DND-41 (cell line): ENCODE measurements around the gene ATP6V1F.

ENCODE experiments used
- ATAC-seq: fragments of 200-7000 bp; cut with Tn5 transposase; 3 replicates; pipeline ENCODE4 v1.9.1; 2021; ENCODE audit warnings: low read depth; ENCODE audit not compliant: insufficient read depth
- DNase-seq: peaks from one replicate; pipeline ENCODE4 v3.0.0-alpha.2; 2020
- H2AFZ ChIP-seq: 2 replicates; pipeline ENCODE4 v1.6.0; 2012; ENCODE audit warnings: low read depth, low read length
- H3K27ac ChIP-seq: 2 replicates; pipeline ENCODE4 v1.5.1; 2012; ENCODE audit warnings: low read length, inconsistent platforms
- H3K27me3 ChIP-seq: fragments of 200-600 bp; sonication (generic); 2 replicates; pipeline ENCODE4 v1.6.0; 2012; ENCODE audit warnings: low read length, mild to moderate bottlenecking, inconsistent platforms; ENCODE audit not compliant: insufficient read depth, poor library complexity
- H3K36me3 ChIP-seq: 2 replicates; pipeline ENCODE4 v1.5.1; 2012; ENCODE audit warnings: low read length, inconsistent platforms; ENCODE audit not compliant: insufficient read depth
- H3K4me1 ChIP-seq: 2 replicates; pipeline ENCODE4 v1.5.1; 2012; ENCODE audit warnings: mild to moderate bottlenecking, low read length; ENCODE audit not compliant: insufficient read depth
- H3K4me2 ChIP-seq: 2 replicates; pipeline ENCODE4 v1.6.0; 2012; ENCODE audit warnings: mild to moderate bottlenecking, moderate library complexity, low read length, inconsistent platforms; ENCODE audit not compliant: insufficient read depth
- H3K4me3 ChIP-seq, 2 experiments: fragments of 200-600 bp in 1 of 2; shearing (Covaris generic) in 1 of 2; 2 replicates each; pipeline ENCODE4 v1.5.1; 2012 to 2016; ENCODE audit warnings: inconsistent platforms in 2 of 2, low read length in 2 of 2, mild to moderate bottlenecking in 2 of 2, low read depth in 1 of 2, moderate library complexity in 1 of 2
- H3K79me2 ChIP-seq: 2 replicates; pipeline ENCODE4 v1.6.0; 2012; ENCODE audit warnings: low read length, inconsistent platforms; ENCODE audit not compliant: insufficient read depth
- H3K9ac ChIP-seq: 2 replicates; pipeline ENCODE4 v1.6.0; 2012; ENCODE audit warnings: low read depth, mild to moderate bottlenecking, inconsistent platforms, low read length, moderate library complexity
- H3K9me3 ChIP-seq: 2 replicates; pipeline ENCODE4 v1.5.1; 2012; ENCODE audit warnings: low read length, moderate library complexity, mild to moderate bottlenecking, inconsistent platforms; ENCODE audit not compliant: insufficient read depth, severe bottlenecking
- H4K20me1 ChIP-seq: 2 replicates; pipeline ENCODE4 v1.6.0; 2012; ENCODE audit warnings: low read length; ENCODE audit not compliant: insufficient read depth
- EZH2 ChIP-seq: IDR thresholded peaks from 3 replicates; pipeline ENCODE4 v1.6.1; 2012; ENCODE audit warnings: borderline replicate concordance, low read depth, mild to moderate bottlenecking, moderate library complexity, low read length, inconsistent platforms; ENCODE audit not compliant: severe bottlenecking
- TF ChIP-seq, protein P1 (sequence below): IDR thresholded peaks from 2 replicates; pipeline ENCODE4 v1.5.1; 2012; ENCODE audit warnings: borderline replicate concordance, low read length, moderate library complexity, mild to moderate bottlenecking; ENCODE audit not compliant: poor library complexity, severe bottlenecking; ENCODE audit errors: extremely low read depth

ATP6V1F gene

DNA sequence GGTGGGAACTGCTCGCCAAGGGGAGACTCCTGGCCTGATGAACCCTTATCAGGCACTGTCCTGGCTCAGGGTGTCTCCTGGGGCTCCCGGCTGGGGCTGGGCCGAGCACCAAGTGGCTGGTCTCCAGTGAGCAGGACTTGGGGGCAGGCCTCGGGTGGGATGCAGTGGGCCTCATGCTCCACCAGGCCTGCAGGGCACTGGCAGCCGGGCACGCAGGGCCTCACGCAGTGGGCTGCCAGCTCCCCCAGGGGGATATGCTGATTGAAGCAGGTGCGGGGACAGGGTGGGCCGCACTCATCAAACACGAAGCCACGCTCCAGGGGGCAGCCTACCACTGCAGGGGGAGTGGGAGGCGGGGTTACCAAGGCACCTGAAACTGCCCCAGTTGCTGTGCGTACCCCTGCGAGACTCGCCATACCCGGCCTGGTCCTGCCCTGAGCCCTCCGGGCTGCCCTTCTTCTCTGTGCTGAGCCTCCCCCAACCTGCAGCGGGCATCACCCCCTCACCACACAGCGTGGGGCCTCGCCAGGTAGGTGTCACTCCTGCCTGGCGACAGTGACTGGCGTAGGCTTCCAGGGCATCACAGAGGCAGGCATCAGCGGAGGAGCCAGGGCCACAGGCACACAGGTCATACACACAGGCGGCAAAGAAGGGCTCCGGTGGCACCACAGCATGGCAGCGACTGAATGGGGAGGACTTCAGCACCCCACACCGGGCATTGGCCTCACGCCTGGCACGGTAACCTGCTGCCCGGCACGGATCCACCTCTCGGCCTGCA, 14.5 kb downstream of the ATP6V1F start:
- DNase-seq (no peak), ATAC-seq (no peak)
- no peak for TF ChIP-seq EZH2
- TF ChIP-seq, protein P1, sequence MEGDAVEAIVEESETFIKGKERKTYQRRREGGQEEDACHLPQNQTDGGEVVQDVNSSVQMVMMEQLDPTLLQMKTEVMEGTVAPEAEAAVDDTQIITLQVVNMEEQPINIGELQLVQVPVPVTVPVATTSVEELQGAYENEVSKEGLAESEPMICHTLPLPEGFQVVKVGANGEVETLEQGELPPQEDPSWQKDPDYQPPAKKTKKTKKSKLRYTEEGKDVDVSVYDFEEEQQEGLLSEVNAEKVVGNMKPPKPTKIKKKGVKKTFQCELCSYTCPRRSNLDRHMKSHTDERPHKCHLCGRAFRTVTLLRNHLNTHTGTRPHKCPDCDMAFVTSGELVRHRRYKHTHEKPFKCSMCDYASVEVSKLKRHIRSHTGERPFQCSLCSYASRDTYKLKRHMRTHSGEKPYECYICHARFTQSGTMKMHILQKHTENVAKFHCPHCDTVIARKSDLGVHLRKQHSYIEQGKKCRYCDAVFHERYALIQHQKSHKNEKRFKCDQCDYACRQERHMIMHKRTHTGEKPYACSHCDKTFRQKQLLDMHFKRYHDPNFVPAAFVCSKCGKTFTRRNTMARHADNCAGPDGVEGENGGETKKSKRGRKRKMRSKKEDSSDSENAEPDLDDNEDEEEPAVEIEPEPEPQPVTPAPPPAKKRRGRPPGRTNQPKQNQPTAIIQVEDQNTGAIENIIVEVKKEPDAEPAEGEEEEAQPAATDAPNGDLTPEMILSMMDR = no peak
- Histone ChIP-seq H3K9me3 (no peaks in the 10 kb centered on the region), H3K4me3 (no peak overlapping the region), H2AFZ (no peak overlapping the region), H3K4me1 (0 out of 2 replicates have a peak, but pooled peaks cover 4% of the 10 kb centered on the region), H3K79me2 (no peaks in the 10 kb centered on the region), H4K20me1 (no peaks in the 10 kb centered on the region), H3K9ac (no peak overlapping the region), H3K27me3 (no peaks in the 10 kb centered on the region), H3K27ac (no peak overlapping the region), H3K36me3 (no peaks in the 10 kb centered on the region), H3K4me2 (no peak overlapping the region)

DNA sequence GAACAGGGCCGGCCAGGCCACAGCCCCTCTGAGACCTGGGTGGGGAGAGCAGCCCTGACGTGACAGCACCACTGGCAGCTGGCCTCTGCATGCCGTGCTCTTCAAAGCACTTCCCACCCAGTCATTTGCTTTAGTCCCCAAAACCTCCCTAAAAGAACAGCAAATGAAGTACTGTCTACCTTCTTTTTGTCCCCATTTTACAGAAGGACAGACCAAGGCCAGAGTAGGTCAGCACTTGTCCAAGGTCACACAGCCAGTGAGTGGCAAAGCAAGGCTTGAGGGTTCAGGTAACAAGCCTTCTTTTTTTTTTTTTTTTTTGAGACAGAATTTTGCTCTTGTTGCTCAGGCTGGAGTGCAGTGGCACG, 15.1 kb downstream of the ATP6V1F start:
- Histone ChIP-seq H3K27ac (no peak overlapping the region), H4K20me1 (no peaks in the 10 kb centered on the region), H3K9me3 (no peaks in the 10 kb centered on the region), H3K27me3 (no peaks in the 10 kb centered on the region), H3K79me2 (no peaks in the 10 kb centered on the region), H3K4me2 (no peak overlapping the region), H3K36me3 (no peaks in the 10 kb centered on the region), H3K4me3 (no peak overlapping the region), H3K4me1 (0 out of 2 replicates have a peak, but pooled peaks cover 4% of the 10 kb centered on the region), H2AFZ (no peak overlapping the region), H3K9ac (no peak overlapping the region)
- TF ChIP-seq, protein P1 = no peak
- no peak for TF ChIP-seq EZH2
- no peak for DNase-seq
- ATAC-seq = no peak

DNA sequence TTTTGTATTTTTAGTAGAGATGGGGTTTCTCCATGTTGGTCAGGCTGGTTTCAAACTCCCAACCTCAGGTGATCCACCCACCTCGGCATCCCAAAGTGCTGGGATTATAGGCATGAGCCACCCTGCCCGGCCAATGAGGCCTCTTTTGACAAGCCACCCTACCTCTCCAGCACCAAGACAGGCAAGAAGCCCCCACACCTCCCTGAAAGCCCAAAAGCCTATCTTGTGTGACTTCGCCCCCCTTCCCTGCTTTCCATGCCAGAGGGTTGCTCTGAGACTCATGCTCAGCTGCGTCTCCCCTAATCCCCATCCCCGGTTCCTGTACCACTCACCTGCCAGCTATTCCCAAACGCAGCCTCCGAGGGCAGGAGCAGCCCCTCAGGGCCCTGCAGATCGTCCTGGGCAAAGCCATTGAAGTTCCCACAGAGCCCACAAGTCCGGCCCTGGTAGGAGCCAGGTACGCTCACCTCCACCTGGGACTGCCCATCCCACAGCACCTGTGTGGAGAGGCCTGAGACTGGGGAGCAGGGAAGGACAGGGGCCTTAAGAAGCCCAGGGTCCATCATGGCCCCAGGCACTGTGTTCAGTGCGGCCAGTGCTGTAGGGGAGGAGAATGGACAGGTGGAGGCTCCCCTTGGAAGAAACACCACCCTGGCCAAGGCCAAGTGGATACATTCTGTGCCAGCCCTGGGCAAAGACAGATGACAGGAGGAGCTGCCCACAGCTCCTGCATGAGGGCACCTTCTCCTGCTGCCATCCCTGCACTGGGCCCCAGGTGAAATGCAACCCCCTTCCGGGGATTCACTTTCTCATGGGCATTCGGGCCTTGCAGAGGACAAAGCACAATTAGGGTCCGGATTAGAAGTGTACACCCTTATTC, 15.8 kb downstream of the ATP6V1F start:
- no peak for TF ChIP-seq EZH2
- TF ChIP-seq, protein P1 = no peak
- Histone ChIP-seq H3K9me3 (no peaks in the 10 kb centered on the region), H3K36me3 (no peaks in the 10 kb centered on the region), H3K4me1 (0 out of 2 replicates have a peak, but pooled peaks cover 4% of the 10 kb centered on the region), H3K4me3 (no peak overlapping the region), H3K79me2 (no peaks in the 10 kb centered on the region), H3K27ac (no peak overlapping the region), H3K9ac (no peak overlapping the region), H4K20me1 (no peaks in the 10 kb centered on the region), H3K27me3 (no peaks in the 10 kb centered on the region), H2AFZ (no peak overlapping the region), H3K4me2 (no peak overlapping the region)
- ATAC-seq (no peak), DNase-seq (no peak)
